GM21515 (cell line): ENCODE results near the gene TMEM231.

ENCODE experiments used
- ATAC-seq: cut with Tn5 transposase; IDR thresholded peaks from one replicate; pipeline ENCODE4 v1.9.1; 2021; ENCODE audit not compliant: unreplicated experiment

TMEM231 gene

DNA sequence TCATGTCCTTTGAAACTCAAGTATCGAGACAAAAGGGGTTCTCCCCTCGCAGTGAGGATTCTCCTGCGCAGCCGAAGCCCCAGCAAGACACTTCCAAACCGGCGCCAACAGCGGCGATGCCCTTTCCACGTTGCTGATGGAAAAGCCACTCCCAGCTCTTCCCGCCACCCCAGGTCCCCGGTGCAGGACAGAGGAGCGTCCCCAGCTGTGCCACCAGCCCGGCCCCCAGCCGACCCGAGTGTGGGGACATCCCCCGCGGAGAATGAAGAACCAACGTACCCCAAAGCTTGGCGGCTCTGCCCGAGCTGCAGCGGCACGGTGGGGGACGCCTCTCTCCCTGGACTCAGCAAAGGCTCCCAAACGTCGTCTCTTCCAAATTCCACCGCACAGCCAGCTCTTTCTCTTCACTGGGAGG is 61.4 kb downstream of the TMEM231 start:
- ATAC-seq, result no peak

DNA sequence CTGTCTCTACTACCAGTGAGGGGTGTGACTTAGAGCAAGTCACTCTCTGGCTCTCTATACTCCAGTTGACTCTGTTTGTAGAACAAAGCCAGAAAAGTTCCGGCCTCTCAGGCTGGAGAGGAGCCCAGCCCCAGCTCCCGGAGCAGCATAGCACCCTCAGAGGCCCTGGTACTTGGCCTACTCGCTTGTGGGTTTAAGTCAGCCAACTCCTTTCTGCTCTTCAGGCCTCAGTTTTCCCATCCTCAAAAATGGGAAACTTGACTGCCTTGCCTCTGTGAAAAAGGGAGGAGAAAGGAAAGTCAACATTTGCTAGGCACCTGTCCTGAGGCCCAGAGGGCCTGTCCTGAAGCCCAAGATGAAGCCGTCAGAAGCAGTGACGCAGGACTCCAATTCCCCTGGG is 61.9 kb downstream of the TMEM231 start:
- ATAC-seq, result no peak

DNA sequence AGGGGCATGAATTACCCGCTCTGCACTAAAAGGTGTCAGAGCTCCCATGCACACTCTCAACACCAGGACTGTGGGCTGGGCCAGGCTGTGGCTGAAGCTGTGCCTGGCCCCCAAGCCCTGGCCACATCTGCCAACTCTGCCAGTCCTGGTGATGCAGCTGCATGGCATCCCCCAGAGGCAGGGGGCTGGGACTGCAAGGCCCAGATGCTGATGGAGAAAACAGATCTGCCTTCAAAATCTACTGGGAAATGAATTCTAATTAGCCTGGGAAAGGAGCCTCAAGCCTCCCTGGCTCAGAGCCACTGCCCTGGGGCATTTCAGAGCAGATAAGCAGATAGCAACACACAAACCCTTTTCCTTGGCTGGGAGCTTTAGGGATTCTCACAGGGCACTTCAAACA is 64.2 kb downstream of the TMEM231 start:
- no peak for ATAC-seq

DNA sequence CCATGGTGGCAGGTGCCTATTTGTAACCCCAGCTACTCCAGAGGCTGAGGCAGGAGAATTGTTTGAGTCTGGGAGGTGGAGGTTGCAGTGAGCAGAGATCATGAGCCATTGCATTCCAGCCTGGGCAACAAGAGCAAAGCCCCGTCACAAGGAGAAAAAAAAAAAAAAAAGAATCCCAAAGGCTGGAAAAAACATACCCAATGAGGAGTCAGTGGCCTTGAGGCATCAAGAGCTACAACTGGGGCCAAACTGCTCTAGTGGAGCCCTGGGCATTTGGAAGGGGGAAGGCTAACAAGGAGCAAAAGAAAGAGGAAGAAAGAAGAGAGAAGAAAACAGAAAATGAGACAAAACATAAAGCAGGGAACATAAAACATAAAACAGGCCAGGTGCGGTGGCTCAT is 67.7 kb downstream of the TMEM231 start:
- ATAC-seq, result no peak
